RPMI7951 (cell line): Measurements from ENCODE around the gene ARHGEF1. TPM values are rescaled to one million over a fixed set of nuclear protein-coding genes. Genes with fewer than 3 reads are reported as not detected.
A peak's percentile ranks its signal among the peaks of the same experiment; 100 is the strongest.
"Not testable (repeated sequence)": the region's sequence is repeated elsewhere in the genome, so short reads cannot be mapped to it uniquely, and the experiment has no call there.

ENCODE experiments used
- DNase-seq: peaks from one replicate; pipeline ENCODE4 v3.0.0-alpha.2; 2012; ENCODE audit warnings: low read depth
- total RNA-seq: library from RNA; depleted of rRNA; stranded (reverse); fragments of >200 nt; shearing (Covaris generic); gene quantifications from 2 replicates; pipeline ENCODE4 v1.2.3, GENCODE V29; 2014

The ARHGEF1 gene
- total RNA-seq, 1 experiment from 2014 or later, result 23.4 TPM

DNA sequence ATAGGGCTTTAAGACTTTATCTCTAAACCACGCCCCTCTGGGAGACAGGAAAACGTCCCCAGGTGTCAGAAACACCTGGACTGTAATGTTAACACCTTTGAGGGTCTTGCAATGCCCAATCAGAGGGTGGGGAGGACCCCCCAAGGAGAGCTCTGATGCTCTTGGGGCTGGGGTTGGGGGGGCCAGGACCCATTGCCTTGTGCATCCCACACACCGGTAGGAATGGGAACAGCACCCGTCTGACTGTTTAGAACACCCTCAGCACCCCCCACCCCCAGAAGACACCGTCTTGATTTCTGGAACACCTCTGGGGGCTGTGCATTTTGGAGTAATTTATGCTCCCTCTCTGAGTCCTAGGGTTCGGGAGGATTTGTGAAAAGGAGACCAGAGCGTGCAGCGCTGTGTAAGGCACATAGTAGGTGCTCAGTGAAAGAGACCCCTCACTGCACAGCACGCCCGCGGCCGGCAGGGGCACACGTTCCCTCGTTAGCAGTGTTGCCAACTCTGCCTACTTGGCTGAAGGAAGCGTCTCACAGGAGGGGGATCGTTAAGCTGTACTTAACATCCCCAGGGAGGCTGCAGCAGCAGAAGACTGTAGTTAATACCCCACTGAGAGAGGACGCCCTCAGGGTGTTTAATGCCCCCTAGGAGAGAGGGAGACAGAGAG lies 48.1 kb downstream of the ARHGEF1 start:
- DNase-seq, result no peak

- DNase-seq, result no peak
Observed at GRCh38 chr19:41932259-41932719, 49.3 kb downstream of the ARHGEF1 start.

DNA sequence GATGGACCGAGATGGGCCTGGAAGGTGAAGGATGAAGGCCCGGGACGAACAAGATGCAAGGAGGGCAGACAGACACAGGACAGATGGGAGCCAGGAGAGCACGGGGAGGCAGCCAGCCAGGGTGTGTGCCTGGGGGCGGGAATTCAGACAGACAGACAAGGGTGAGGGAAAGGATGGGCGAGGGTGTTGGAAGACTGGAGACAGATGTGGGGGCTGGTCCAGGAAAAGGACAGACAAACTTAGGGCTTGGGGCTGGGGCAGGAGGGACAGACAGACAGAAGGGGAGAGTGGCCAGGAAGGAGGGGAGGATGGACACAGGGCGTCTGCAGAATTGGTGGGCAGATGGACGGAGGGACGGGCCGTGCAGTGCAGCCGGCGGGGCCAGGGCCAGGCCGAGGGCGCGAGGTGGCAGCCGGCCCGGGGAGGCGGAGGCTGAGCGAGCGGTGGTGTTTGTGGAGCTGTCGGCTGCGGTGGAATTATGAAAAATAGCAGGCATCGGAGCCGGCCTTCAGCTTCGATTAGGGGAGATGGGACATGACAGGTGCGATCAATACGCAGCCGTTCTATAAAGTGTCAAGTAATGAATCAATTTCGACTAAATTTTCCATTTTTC lies 49.8 kb downstream of the ARHGEF1 start:
- DNase-seq, result no peak

GRCh38 chr19:41933693-41934426 lies 50.9 kb downstream of the ARHGEF1 start:
- no peak for DNase-seq

DNA sequence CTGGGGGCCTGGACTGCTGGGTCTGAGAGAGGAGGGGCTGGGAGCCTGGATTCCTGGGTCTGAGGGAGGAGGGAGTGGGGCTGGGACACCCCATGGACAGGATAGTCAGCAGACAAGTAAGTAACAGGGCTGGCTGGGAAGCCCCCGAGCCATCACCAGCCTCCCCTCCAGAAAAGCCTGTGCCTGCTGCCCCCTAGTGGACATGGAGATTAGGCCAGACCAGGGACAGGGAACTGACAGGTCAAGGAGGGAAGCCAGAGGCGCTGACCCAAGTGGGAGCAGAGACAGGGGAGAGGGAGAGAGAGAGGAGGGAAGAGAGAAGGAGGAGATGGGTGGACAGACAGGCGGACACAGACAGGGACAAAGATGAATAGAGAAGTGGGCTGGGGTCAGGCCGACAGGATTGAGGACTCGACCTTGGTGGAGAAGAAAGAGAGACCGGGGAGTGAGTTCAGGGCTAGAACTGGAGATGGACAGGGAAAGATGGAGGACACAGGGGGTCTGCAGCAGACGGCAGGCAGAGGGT lies 51.9 kb downstream of the ARHGEF1 start:
- peak; percentile 61 for DNase-seq

DNA sequence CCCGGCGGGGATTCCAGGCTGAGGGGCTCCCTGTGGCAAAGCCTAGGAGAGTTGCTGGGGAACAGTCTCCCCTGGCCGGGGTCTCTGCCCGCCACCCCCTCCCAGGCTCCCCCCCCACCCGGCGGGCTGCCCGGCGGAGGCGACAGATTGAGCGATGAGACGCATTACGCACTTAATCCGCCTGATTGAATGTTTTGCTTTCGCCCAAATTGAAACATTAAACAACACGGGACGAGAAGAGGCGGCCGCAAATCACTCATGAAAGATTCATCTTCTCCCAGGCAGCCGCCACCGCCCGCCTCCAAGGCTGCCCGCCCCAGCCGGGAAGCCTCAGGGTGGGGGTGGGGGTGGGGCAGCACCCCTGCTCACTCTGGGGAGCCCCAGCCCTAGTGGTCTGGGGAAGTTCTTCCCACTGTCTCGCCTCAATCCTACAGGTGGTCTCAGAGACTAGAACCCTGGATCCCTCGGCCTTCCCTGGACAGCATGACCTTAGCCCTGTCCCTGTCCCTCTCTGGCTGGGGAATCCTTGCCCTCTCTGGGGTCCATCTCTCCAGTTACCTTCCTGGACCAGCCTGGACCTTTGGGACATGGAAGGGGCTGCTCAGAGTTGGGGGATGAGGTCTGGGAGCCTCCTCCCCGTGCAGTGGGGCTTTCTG lies 52.9 kb downstream of the ARHGEF1 start:
- DNase-seq, result no peak

GRCh38 chr19:41936416-41936850 lies 53.4 kb downstream of the ARHGEF1 start:
- no peak for DNase-seq

DNA sequence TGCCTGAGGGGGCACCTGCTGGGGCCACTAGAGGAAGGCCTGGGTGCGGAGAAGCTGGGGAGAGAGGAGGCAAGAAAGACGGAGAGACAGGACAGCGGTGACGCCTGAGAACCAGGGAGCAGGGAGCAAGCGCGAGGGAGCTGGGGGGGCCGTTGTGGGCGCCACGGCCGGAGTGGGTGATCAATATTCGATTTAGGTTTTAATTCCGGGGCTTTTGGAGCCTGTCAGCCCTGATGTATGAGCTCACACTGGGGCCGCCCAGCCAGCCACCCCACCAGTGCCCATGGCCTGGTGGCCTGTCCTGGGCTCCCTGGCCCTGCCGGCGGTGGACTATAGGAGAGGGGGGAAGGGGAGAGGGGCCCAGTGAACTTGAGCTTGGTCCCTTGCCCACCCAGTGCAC lies 54.0 kb downstream of the ARHGEF1 start:
- DNase-seq, result no peak

DNA sequence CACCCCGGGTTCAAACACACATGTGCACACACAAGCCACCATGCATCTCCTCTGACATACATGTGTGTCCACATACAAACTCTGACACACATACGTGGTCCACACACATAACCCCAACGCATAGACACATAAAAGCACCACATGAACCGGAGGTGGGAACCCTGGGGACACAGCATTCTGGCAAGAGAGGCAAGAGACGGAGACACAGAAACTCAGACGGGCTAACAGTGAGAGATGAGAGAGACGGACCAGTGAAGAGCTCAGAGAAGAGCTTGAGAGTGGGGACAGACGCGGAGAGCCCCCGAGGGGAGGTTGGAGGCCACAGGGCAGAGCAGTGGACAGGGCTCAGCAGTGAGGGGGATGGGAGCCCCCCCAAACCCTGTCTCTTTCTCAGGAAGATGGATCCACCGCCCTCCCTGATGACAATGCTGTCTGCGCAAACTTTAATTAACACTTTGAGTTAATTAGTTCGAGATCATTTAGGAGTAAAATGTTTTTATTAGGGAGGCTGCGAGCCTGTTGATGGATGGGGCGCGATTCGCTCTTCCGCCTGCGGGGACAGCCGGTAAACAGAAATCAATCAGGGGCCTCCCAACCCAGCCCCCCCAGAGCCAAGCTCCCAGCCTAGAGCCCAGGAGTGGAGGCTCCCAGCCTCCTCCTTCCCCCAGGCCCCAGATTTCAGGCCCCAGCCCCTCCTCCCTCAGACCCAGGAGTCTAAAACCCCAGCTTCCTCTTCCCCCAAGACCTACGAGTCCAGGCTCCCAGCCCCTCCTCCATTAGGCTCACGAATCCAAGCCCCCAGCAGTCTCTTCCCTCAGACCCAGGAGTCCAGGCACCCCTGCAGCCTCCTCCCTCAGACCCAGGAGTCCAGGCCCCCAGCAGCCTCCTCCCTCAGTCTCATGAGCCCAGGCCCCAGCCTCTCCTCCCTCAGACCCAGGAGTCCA lies 54.8 kb downstream of the ARHGEF1 start:
- DNase-seq, result no peak

DNA sequence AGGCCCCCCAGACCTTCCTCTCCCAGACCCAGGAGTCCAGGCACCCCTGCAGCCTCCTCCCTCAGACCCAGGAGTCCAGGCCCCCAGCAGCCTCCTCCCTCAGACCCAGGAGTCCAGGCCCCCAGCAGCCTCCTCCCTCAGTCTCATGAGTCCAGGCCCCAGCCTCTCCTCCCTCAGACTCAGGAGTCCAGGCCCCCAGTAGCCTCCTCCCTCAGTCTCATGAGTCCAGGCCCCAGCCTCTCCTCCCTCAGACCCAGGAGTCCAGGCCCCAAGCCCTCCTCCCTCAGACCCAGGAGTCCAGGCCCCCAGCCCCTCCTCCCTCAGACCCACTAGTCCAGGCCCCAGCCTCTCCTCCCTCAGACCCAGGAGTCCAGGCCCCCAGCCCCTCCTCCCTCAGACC lies 56.2 kb downstream of the ARHGEF1 start:
- DNase-seq, result not testable (repeated sequence)

GRCh38 chr19:41939861-41940730 lies 57.1 kb downstream of the ARHGEF1 start:
- DNase-seq, result no peak

DNA sequence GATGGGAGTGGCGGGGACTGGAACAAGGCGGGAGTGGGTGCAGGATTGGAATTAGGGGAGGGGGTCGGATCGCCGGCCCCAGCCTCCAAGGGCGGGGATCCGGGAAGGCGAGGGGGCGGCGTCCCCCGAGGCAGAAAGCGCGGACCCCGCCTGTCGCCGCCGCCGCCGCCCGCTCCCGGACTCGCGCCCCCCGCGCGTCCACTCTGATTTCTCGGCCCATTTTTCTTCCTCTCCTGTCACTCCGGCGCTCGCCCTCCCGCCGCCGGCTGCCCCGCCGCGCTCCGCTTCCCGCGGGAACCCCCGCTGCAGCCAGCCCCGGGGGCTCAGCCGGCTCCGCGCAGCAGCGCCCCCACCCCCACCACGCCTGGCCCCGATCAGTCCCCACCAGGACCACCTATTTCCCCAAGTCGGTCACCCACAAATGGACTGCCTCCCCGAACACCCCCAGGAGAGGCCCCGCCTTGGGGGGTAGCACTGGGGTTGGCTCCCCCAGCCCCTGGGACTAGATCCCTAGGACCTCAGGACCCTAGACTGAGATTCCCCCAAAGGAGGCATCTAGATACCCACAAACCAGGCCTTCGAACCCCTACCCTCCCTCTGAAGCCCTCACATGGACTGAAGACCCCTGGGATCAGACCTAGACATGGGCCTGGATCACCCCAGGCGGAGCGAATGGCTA lies 57.9 kb downstream of the ARHGEF1 start:
- no peak for DNase-seq

DNA sequence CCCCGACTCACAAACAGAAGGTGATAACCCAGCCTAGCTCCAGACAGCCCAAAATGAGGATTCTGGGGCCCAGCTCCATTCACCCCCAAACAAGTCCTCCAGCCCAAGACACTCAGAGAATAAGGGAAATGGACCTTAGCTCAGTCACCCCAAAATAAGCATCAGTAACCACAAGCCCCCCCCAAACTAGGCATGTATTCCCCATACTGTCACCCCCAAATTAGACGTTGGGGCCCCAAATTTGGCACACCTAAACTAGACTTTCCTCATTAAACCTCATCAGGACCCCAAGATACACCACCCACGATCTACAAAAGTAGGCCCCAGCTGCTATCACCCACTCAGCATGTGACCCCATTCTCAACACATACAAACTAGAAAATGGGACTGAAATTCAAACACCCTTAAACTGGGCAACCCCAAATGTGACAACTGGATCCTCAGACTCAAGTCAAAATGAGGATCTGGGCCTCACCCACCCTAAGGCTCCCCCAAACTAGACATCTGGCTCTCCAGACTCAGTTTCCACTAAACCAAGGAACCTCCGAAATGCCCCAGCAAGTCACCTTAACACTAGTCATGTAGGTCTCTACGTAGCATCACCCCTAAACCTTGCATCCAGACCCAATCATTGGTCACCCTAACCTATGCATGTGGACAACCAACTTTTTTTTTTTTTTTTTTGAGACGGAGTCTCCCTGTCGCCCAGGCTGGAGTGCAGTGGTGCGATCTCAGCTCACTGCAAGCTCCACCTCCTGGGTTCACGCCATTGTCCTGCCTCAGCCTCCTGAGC lies 58.6 kb downstream of the ARHGEF1 start:
- no peak for DNase-seq

DNA sequence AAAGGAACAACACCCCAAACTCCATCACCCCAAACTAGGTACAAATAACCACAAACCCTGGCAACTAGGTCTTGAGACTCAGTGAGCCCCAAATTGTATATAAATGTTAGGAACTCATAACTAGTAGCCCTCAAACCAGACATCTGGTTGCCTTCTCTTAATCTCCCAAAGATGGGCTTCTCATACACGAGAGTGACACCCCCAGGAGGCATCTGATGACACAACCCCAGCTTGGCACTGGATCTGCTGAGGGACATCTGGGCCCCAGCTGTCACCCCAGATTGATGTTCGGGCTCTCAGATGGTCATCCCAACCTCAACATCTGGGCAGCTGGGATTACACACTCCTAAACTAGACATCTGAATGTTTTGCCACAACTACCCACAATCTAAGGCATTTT lies 61.4 kb downstream of the ARHGEF1 start:
- peak; percentile 64 for DNase-seq

- DNase-seq, result no peak
Observed at GRCh38 chr19:41945135-41945766, 62.3 kb downstream of the ARHGEF1 start.

DNA sequence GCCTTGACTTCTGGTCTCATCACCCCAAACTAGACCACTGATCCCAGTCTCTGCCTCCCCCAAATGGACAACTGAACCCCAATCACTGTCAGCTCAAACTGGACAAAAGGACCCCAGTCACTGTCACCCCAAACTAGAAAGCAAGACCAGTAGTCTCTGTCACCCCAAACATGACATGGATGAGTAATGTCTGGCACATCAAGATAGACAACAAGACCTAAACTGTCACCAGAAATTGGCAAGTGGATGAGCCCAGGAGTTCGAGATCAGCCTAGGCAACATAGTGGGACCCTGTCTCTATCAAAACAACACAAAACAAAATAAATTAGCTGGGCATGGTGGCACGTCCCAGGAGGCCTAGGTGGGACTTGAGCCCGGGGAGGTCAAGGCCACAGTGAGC lies 64.1 kb downstream of the ARHGEF1 start:
- no peak for DNase-seq

- peak; percentile 62 for DNase-seq
Observed at GRCh38 chr19:41951686-41952172, 68.7 kb downstream of the ARHGEF1 start.

DNA sequence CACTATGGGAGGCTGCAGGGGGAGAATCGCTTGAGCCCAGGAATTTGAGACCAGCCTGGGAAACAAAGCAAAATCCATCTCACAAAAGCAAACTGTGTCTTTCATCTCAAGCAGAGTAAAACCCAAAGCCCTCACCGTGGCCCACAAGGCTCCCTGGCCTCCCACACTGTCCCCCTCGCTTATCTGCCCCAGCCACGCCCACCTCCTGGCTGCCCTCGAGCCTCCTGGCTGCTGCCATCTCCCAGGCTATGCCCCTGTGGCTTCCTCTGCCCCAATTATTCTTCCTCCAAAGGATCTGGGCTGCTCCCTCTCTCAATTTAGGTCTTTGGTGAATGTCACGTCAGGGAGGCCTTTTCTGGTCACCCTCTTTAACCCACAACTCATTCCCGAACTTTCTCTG lies 72.5 kb downstream of the ARHGEF1 start:
- DNase-seq, result no peak
